D721Med (cell line): ENCODE measurements around the gene SLC25A19.

Experiments used
- DNase-seq: peaks from one replicate; pipeline ENCODE4 v3.0.0; 2011; ENCODE audit warnings: low spot score; ENCODE audit not compliant: insufficient read length
- FAIRE-seq: peaks from 2 replicates; lab custom pipeline; 2011; peaks lifted over from hg19 to GRCh38; lab: Jason Lieb, UNC
- TF ChIP-seq, protein P1 (sequence below): IDR thresholded peaks from 2 replicates; pipeline ENCODE4 v1.5.1; 2012; ENCODE audit warnings: mild to moderate bottlenecking, control low read depth; ENCODE audit not compliant: insufficient read depth; ENCODE audit errors: missing control alignments

The SLC25A19 gene

GRCh38 chr17:75238684-75239191, 50.5 kb downstream of the SLC25A19 start:
- TF ChIP-seq, protein P1, sequence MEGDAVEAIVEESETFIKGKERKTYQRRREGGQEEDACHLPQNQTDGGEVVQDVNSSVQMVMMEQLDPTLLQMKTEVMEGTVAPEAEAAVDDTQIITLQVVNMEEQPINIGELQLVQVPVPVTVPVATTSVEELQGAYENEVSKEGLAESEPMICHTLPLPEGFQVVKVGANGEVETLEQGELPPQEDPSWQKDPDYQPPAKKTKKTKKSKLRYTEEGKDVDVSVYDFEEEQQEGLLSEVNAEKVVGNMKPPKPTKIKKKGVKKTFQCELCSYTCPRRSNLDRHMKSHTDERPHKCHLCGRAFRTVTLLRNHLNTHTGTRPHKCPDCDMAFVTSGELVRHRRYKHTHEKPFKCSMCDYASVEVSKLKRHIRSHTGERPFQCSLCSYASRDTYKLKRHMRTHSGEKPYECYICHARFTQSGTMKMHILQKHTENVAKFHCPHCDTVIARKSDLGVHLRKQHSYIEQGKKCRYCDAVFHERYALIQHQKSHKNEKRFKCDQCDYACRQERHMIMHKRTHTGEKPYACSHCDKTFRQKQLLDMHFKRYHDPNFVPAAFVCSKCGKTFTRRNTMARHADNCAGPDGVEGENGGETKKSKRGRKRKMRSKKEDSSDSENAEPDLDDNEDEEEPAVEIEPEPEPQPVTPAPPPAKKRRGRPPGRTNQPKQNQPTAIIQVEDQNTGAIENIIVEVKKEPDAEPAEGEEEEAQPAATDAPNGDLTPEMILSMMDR = peak; percentile 92
- DNase-seq = peak; percentile 80
- FAIRE-seq = no peak

DNA sequence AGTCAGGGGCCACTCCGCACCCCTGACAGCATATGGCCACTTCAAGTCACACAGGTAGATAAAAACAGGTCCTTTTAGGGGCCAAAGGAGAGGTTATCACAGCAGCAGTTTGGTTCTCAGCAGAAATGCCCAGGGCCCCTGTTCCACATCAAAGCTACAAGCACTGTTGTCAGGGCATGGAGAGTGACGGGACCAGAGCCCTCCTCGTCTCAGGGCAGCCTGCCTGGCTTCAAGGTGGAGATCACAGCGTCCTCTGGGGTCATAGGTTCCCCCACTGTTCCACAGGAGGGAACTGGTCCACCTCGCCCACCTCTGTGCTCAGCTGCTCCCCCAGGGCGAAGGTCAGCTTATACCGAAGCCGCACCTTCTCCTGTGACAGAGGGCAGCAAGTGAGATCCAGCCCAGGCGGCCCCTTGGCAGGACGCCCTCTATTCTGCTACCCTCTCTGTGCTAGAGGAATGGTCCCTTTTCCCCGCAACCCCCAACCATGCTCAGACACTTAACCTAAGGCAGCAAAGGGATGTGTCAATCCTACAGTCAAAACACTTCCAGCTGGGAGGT, 51.1 kb downstream of the SLC25A19 start:
- DNase-seq (no peak), FAIRE-seq (no peak)
- TF ChIP-seq, protein P1 = no peak

DNA sequence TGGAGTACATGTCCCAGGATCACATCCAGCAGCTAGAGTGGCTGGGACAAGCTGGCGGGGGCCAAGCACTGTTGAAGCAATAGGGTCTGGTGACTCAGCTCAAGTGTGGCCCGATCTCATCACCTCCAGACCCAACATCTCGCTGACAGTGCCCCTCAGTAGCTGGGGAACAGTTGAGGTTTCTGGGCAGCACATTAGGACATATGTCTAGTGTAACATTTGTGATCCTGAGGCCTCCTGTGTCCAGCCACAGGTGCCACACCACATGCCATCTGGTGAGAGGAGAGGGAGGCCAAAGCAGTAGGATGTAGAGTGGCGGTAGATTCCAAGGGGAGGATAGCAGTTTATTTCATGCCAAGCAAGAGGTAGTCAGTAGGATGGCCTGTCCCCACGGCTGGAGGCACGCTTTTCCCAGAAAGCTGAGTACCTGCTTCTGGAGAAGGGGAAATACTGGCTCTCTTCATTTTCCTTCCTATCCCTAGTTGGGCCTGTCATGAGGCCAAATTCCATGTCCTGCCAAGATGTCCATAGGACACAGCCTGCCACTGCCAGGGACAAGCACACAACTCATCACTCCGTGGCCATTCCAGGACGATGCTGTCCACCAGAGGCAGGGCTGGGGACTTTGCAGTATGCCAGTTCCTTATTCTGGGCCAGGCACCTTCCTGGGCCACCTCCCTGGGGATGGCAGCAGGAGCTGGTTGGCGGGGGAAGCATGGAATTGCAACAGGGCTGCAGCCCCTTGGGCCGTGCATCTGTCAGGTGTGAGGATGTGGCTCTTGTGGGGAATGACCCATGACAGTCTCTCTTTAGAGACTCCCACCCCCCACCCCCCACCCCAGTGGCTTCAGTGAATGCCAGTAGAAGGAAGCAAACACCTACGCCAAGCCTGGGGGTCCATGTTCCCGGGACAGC, 51.9 kb downstream of the SLC25A19 start:
- FAIRE-seq (no peak), DNase-seq (no peak)
- TF ChIP-seq, protein P1 = no peak

GRCh38 chr17:75232786-75233185, 56.4 kb downstream of the SLC25A19 start:
- no peak for FAIRE-seq
- no peak for DNase-seq
- TF ChIP-seq, protein P1 = no peak

DNA sequence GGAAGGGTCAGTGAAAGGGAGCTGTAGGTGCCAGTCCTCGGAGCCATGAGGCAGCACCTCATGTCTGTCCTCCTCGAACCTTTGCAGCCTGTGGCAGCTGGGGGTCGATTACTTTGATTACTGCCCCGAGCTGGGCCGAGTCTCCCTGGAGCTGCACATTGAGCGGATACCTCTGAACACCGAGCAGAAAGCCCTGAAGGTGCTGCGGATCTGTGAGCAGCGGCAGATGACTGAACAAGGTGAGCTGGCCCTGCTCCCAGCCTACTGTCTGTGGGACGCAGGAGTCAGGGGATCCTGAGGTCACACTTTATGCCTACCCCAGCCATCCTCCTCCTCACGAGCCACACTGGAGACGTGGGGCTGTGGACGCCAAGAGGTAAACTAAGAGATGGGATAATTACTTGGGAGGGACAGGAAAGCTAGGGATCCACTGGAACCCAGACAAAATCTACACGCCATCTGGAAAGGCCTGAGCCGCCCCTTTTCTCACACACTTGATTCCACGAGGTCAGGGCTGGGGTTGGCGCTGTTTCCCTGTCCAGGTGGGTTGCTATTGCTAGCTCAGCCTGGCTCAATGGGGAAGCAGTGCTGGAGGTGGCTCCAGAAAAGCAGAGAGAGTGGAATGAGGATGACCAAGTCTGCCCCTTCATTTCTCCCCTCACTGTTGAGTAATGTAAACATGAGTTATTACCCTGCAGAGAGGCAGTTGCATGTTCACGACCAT, 57.3 kb downstream of the SLC25A19 start:
- TF ChIP-seq, protein P1 = no peak
- no peak for FAIRE-seq
- DNase-seq = no peak

DNA sequence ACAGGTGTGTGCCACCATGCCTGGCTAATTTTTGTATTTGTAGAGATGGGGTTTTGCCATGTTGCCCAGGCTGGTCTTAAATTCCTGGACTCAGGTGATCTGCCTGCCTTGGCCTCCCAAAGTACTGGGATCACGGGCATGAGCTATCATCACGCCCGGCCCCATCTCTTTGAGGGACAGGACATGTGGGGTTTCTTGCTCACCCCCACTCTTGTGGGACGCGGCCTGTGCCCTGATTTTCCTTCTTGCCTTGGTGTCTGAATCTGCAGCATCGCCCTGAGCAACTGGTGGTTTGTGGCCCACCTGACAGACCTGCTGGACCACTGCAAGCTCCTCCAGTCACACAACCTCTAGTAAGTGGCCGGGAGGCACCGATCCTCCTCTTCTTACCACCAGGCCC, 58.2 kb downstream of the SLC25A19 start:
- FAIRE-seq = no peak
- TF ChIP-seq, protein P1 = no peak
- no peak for DNase-seq
